PC-9 (cell line): ENCODE measurements around the gene FBXW10B. TPM values are rescaled to one million over a fixed set of nuclear protein-coding genes. Genes with fewer than 3 reads are reported as not detected.
"Not testable (repeated sequence)": the region's sequence is repeated elsewhere in the genome, so short reads cannot be mapped to it uniquely, and the experiment has no call there.

Experiments
- BruUV-seq: library from RNA; stranded (reverse); fragments of 400-500 nt; replicated peaks from 2 replicates; lab custom pipeline; 2021; lab: Mats Ljungman, UMichigan
- CTCF ChIA-PET: fragments of 300-600 bp; sonication (Branson Sonifier 250); formaldehyde crosslinking; loops from one replicate; lab custom pipeline; 2022; ENCODE audit warnings: antibody characterized with exemption; lab: Charles Lee
- POLR2A ChIA-PET: fragments of 300-600 bp; sonication (Branson Sonifier 250); formaldehyde crosslinking; loops from one replicate; lab custom pipeline; 2022; ENCODE audit warnings: antibody characterized with exemption; ENCODE audit not compliant: unreplicated experiment; lab: Charles Lee
- DNase-seq, 2 experiments: peaks; one replicate each; pipeline versions ENCODE4 v3.0.0 to v3.0.0-alpha.2; 2015 to 2022; ENCODE audit warnings: mixed read lengths in 1 of 2
- H2AFZ ChIP-seq: fragments of 200-600 bp; sonication (generic); 2 replicates; pipeline ENCODE4 v1.8.1; 2017; ENCODE audit warnings: antibody characterized with exemption
- H3F3A ChIP-seq: fragments of 200-600 bp; sonication (generic); 2 replicates; pipeline ENCODE4 v1.8.1; 2017; ENCODE audit warnings: antibody characterized with exemption, mild to moderate bottlenecking, low read depth; ENCODE audit not compliant: insufficient read depth
- H3K27ac ChIP-seq: fragments of 200-600 bp; sonication (generic); 2 replicates; pipeline ENCODE4 v1.6.1; 2016; ENCODE audit warnings: mixed run types
- H3K27me3 ChIP-seq: fragments of 200-600 bp; sonication (generic); 2 replicates; pipeline ENCODE4 v1.6.1; 2016; ENCODE audit warnings: low read depth, mixed run types; ENCODE audit not compliant: insufficient read depth
- H3K36me3 ChIP-seq: fragments of 200-600 bp; sonication (generic); 2 replicates; pipeline ENCODE4 v1.6.1; 2016; ENCODE audit warnings: low read depth, mixed run types
- H3K4me1 ChIP-seq: fragments of 200-600 bp; sonication (generic); replicated peaks from 2 replicates; pipeline ENCODE4 v1.6.1; 2016; ENCODE audit warnings: mixed run types; ENCODE audit not compliant: insufficient read depth
- H3K4me2 ChIP-seq: fragments of 200-600 bp; sonication (generic); 2 replicates; pipeline ENCODE4 v1.6.1; 2017; ENCODE audit warnings: mixed run types
- H3K4me3 ChIP-seq: fragments of 200-600 bp; sonication (generic); 2 replicates; pipeline ENCODE4 v1.6.1; 2016; ENCODE audit warnings: mixed run types
- H3K79me2 ChIP-seq: fragments of 200-600 bp; sonication (generic); 2 replicates; pipeline ENCODE4 v1.6.1; 2017; ENCODE audit warnings: low read depth, mixed run types
- H3K9me2 ChIP-seq: fragments of 200-600 bp; sonication (generic); 2 replicates; pipeline ENCODE4 v1.8.1; 2017; ENCODE audit warnings: mild to moderate bottlenecking; ENCODE audit not compliant: insufficient read depth
- H3K9me3 ChIP-seq: fragments of 200-600 bp; sonication (generic); 2 replicates; pipeline ENCODE4 v1.8.1; 2016; ENCODE audit warnings: low read depth; ENCODE audit not compliant: insufficient read depth
- H4K20me1 ChIP-seq: fragments of 200-600 bp; sonication (generic); 2 replicates; pipeline ENCODE4 v1.8.1; 2017; ENCODE audit not compliant: insufficient read depth
- EZH2 ChIP-seq: fragments of 200-600 bp; sonication (generic); IDR thresholded peaks from 2 replicates; pipeline ENCODE4 v1.8.0; 2017; ENCODE audit warnings: antibody characterized with exemption, low read depth
- intact Hi-C: fragments of 100-400 bp; cut with micrococcal nuclease; formaldehyde crosslinking; loops from one replicate; pipeline ENCODE4 v1.10.0; 2022; ENCODE audit not compliant: unreplicated experiment
- total RNA-seq: library from RNA; stranded (reverse); gene quantifications from 2 replicates; pipeline ENCODE4 v1.2.3, GENCODE V29; 2021
- TF ChIP-seq, protein P1 (sequence below): fragments of 200-600 bp; sonication (generic); conservative IDR thresholded peaks from 2 replicates; pipeline ENCODE4 v1.6.1; 2017; ENCODE audit warnings: mixed run types, antibody characterized with exemption, mild to moderate bottlenecking, moderate library complexity

The FBXW10B gene
- total RNA-seq, 1 experiment from 2014 or later, result 16.2 TPM

GRCh38 chr17:15654886-15655561 lies 35.5 kb upstream of the FBXW10B start:
- TF ChIP-seq, protein P1, sequence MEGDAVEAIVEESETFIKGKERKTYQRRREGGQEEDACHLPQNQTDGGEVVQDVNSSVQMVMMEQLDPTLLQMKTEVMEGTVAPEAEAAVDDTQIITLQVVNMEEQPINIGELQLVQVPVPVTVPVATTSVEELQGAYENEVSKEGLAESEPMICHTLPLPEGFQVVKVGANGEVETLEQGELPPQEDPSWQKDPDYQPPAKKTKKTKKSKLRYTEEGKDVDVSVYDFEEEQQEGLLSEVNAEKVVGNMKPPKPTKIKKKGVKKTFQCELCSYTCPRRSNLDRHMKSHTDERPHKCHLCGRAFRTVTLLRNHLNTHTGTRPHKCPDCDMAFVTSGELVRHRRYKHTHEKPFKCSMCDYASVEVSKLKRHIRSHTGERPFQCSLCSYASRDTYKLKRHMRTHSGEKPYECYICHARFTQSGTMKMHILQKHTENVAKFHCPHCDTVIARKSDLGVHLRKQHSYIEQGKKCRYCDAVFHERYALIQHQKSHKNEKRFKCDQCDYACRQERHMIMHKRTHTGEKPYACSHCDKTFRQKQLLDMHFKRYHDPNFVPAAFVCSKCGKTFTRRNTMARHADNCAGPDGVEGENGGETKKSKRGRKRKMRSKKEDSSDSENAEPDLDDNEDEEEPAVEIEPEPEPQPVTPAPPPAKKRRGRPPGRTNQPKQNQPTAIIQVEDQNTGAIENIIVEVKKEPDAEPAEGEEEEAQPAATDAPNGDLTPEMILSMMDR, result no peak
- intact Hi-C loops, result loop anchor here (5.0 to 10.0 kb wide), 4 partner anchors 42 to 632 kb away; partner anchors contain the start of genes PMP22 and ZNF286A
- peaks cover 4% of the 10 kb centered on the region; the same call in 1 of the 2 replicates for H3K9me3 ChIP-seq
- ChIA-PET POLR2A (interaction anchor here (0.5 to 1.2 kb wide), 6 partner anchors 10 to 323 kb away, joined by 3 to 9 read pairs (median 5); no protein-coding TSS in a partner anchor), CTCF (interaction anchor here (0.5 kb wide), 1 partner anchor 131 kb away, joined by 7 read pairs; no protein-coding TSS in a partner anchor)
- H3K27ac ChIP-seq, result peak overlapping the region; percentile 98
- no peak overlapping the region for H2AFZ ChIP-seq
- H3K9me2 ChIP-seq, result no peaks in the 10 kb centered on the region
- peak overlapping the region; percentile 22; the same call in 1 of the 2 replicates for H3K4me2 ChIP-seq
- H3K4me3 ChIP-seq, result no peak overlapping the region
- H3K79me2 ChIP-seq, result peaks cover 15% of the 10 kb centered on the region
- peaks cover 66% of the 10 kb centered on the region for H3K4me1 ChIP-seq
- H3F3A ChIP-seq, result peaks cover 72% of the 10 kb centered on the region
- no peaks in the 10 kb centered on the region for H4K20me1 ChIP-seq
- no TSS peak for BruUV-seq
- peak; percentile 83 to 91 for DNase-seq
- peaks cover 10% of the 10 kb centered on the region; the same call in 1 of the 2 replicates for H3K36me3 ChIP-seq
- no peaks in the 10 kb centered on the region for H3K27me3 ChIP-seq

GRCh38 chr17:15654401-15654800 lies 34.9 kb upstream of the FBXW10B start:
- ChIA-PET POLR2A (interaction anchor here (1.2 kb wide), 1 partner anchor 9 kb away, joined by 7 read pairs; no protein-coding TSS in a partner anchor), CTCF (interaction anchor here (0.5 kb wide), 1 partner anchor 131 kb away, joined by 7 read pairs; no protein-coding TSS in a partner anchor)
- not testable (repeated sequence) for H3K36me3 ChIP-seq, DNase-seq, H3K9me2 ChIP-seq, H2AFZ ChIP-seq, H4K20me1 ChIP-seq, H3K9me3 ChIP-seq, H3K27me3 ChIP-seq, BruUV-seq, H3K4me3 ChIP-seq
- H3K4me2 ChIP-seq, result peak overlapping the region; percentile 22; the same call in 1 of the 2 replicates
- H3F3A ChIP-seq, result peaks cover 73% of the 10 kb centered on the region
- H3K79me2 ChIP-seq, result peaks cover 21% of the 10 kb centered on the region
- H3K27ac ChIP-seq, result peak overlapping the region; percentile 98
- intact Hi-C loops, result loop anchor here (10.0 kb wide), 2 partner anchors 170 to 390 kb away; partner anchors contain the start of gene PMP22
- peaks cover 61% of the 10 kb centered on the region for H3K4me1 ChIP-seq

- intact Hi-C loops, result loop anchor here (10.0 kb wide), 2 partner anchors 172 to 388 kb away; partner anchors contain the start of gene PMP22
- BruUV-seq, result no TSS peak
- Histone ChIP-seq H3K9me3 (peaks cover 4% of the 10 kb centered on the region; the same call in 1 of the 2 replicates), H3K4me3 (no peak overlapping the region), H3K4me1 (peaks cover 46% of the 10 kb centered on the region), H3K9me2 (no peaks in the 10 kb centered on the region), H3K36me3 (peaks cover 10% of the 10 kb centered on the region), H4K20me1 (no peaks in the 10 kb centered on the region), H3K79me2 (peaks cover 35% of the 10 kb centered on the region), H3F3A (peaks cover 65% of the 10 kb centered on the region), H3K27me3 (no peaks in the 10 kb centered on the region), H3K4me2 (no peak overlapping the region), H3K27ac (no peak overlapping the region), H2AFZ (no peak overlapping the region)
- no peak for DNase-seq
- TF ChIP-seq, protein P1, result no peak
- no peak for TF ChIP-seq EZH2
- ChIA-PET CTCF (no interaction called here), POLR2A (no interaction called here)
These were observed 33.5 kb upstream of the FBXW10B start for GRCh38 chr17:15652960-15653359.
